Renal cortical epithelial cell (primary cell): ENCODE measurements around the gene GOLGA8T. TPM values are rescaled to one million over a fixed set of nuclear protein-coding genes. Genes with fewer than 3 reads are reported as not detected.
"Not testable (repeated sequence)": the region's sequence is repeated elsewhere in the genome, so short reads cannot be mapped to it uniquely, and the experiment has no call there.

ENCODE experiments used
- DNase-seq: peaks from one replicate; pipeline ENCODE4 v3.0.0-alpha.2; 2011; ENCODE audit warnings: low read depth
- total RNA-seq: library from RNA; depleted of rRNA; stranded (reverse); fragments of >200 nt; gene quantifications from 2 replicates; pipeline ENCODE4 v1.2.3, GENCODE V29; 2014

The GOLGA8T gene
- 0.30 TPM in 1 of 2 replicates, not detected in the other for total RNA-seq

DNA sequence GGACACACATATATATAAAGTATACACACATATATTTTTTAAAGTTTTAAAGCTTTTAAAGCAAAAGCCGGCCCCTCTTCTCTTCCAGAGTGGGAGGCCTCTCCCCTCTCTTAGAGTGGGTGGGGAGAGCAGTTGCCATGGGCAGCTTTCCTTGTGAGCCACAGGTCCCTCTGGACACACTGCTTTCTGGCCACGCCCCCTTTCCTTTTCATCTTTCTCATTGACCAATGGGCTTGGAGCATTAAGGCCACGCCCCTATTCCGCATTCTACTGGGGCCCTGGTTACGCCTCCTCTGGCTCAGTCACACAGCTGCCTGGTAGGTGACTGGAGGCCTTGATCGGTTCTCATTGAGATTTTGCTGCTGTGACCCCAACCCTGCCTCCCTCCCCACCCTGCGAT is at the start of gene GOLGA8T:
GOLGA8T (plus strand) TSS at position 301 of the 400 bp plus-strand sequence; CDS start at position 399, 98 bp downstream.
- DNase-seq = not testable (repeated sequence)

DNA sequence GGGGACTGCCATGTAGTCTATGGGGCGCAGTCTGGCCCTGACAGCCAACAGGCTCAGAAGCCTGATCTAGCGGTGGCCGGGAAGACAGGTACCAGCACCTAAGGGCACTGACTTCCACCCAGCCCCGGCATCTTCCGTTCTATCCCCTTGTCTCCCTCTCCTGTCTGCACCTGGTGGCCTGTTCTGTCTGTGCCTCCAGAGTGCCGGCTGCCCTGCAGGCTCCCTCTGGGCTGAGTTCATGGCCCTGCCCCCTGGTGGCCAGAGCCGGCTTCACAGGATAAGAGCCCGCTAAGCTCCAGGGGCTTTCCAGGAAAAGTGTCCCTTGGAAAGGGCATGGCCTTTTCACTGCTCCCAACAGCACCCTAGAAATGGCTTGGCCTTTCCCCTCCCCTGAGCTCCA is 37.0 kb upstream of the GOLGA8T start:
- DNase-seq = not testable (repeated sequence)

- not testable (repeated sequence) for DNase-seq
Measured at GRCh38 chr15:30102890-30103289, 32.0 kb upstream of the GOLGA8T start.

GRCh38 chr15:30103941-30104507 is 30.8 kb upstream of the GOLGA8T start:
- not testable (repeated sequence) for DNase-seq

- DNase-seq = not testable (repeated sequence)
Measured at GRCh38 chr15:30110591-30110990, 24.3 kb upstream of the GOLGA8T start.

DNA sequence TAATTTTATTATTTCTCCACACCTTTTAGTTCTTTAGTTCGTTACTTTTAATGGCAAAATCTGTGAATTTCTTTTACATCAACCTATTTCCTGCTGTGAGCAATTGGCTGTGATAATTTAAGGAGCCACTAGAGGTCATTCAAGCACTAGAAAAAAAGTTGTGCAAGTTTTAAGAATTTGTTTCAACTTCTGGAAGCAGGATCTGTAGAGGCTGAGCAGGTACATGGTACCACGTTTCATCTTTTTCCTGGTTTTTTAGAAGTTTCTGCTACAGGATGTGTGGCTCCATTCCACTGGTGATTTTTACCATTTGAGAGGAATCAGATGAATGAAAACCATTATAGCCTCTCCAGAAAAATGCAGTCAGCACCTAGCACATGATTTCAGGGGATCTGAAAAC is 4.8 kb upstream of the GOLGA8T start:
- DNase-seq = peak; percentile 10

- not testable (repeated sequence) for DNase-seq
Measured at GRCh38 chr15:30143246-30143645, 8.4 kb downstream of the GOLGA8T start.

DNA sequence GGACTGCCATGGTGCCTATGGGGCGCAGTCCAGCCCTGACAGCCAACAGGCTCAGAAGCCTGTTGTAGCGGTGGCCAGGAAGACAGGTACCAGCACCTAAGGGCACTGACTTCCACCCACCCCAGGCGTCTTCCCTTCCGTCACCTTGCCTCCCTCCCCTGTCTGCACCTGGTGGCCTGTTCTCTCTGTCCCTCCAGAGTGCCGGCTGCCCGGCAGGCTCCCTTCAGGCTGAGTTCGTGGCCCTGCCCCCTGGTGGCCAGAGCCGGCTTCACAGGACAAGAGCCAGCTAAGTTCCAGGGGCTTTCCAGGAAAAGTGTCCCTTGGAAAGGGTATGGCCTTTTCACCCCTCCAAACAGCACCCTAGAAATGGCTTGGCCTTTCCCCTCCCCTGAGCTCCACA is 15.0 kb downstream of the GOLGA8T start:
- DNase-seq = not testable (repeated sequence)

DNA sequence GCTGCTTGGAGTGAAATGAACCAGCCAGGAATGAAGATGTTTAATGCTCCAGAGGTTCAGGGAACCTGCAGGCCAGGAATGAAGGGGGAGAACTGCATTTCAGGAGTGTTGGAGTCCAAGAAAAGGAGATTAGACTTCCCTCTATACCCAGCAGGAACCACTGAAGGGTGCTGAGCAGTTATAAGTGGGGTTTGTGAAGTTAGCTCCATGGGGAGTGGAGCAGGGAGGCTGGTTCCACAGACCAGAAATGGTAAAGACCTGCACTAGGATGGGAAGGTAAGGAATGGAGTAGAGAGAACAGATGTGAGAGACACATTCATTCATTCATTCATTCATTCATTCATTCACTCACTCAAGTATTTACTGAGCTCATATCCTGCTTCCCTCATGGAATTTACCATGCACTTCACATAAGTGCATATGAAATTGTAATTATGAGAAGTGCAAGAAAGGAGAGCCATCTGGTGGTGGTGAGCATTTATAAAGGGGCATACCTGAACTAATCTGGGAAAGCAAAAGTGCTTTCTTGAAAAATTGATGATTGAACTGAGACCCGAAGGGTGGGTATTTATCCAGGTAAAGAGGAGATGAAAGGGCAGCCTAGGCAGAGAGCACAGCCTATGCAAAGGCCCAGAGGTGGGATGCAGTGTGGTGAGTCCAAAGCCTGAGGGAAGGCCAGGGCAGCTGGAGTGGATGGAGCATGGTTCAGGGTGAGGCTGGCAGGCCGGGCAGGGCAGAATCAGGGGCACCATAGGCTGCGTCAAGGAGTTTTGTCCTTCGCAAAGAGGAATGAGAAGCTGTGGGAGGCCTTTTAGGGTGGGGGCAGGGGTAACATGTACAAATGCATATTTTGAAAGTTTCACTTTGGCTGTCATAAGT is 27.9 kb downstream of the GOLGA8T start:
- not testable (repeated sequence) for DNase-seq

DNA sequence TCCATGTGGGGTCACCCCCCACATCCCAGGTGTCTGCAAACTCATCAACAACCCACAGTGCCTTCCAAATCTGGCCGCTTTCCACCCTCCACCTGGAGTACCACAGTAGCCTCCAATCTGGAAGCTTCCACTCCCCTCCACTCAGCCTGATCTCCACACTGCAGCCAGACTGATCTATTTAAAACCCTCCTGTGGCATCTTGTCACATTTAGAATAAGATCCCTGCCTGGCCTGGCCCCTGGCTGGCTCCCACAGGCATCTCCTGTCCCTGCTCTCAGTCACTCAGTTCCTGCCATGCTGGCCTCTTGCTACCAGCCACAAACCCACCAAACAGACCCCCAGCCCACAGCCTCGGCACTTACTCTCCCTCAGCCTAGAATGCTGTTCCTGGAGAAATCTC is 28.9 kb downstream of the GOLGA8T start:
- not testable (repeated sequence) for DNase-seq

GRCh38 chr15:30164257-30164656 is 29.4 kb downstream of the GOLGA8T start:
- not testable (repeated sequence) for DNase-seq

- not testable (repeated sequence) for DNase-seq
Measured at GRCh38 chr15:30167403-30167802, 32.6 kb downstream of the GOLGA8T start.

DNA sequence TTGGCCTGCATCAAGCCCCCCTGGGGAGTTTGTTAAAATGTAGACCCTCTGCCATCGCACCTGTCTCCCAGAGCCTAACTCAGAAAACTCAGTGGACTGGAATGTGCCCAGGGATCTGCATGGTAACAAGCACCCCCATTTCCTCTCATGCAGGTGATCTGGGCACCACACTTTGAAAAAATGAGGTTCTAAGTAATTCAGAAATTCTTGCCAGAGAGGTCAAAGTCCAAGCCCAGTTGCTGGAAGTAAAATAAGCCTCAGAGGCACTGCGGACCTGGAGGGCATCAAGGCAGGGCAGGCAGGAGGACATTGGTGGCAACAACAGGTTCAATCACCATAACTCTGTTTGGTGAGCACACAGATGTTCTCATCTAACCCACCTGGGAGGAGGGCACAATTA is 33.0 kb downstream of the GOLGA8T start:
- DNase-seq = not testable (repeated sequence)

DNA sequence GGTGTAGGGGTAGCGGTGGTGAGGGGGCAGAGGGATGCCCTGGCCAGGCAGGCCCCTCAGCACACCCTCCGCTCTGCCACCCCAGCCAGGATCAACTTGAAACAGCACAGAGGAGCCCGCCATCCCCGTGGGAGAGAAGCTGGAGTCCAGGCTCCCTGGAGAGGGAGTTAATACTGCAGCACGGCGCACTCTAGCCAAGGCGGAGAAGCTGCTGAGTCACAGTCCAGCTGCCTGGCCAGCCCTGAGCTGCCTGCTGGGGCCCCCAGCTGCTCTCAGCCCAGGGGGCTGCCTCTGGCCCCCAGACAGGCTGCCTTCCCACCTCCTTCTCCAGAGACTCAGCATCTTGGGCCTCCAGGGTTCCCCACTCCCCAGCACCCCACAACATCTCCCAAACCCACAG is 36.6 kb downstream of the GOLGA8T start:
- DNase-seq = not testable (repeated sequence)

DNA sequence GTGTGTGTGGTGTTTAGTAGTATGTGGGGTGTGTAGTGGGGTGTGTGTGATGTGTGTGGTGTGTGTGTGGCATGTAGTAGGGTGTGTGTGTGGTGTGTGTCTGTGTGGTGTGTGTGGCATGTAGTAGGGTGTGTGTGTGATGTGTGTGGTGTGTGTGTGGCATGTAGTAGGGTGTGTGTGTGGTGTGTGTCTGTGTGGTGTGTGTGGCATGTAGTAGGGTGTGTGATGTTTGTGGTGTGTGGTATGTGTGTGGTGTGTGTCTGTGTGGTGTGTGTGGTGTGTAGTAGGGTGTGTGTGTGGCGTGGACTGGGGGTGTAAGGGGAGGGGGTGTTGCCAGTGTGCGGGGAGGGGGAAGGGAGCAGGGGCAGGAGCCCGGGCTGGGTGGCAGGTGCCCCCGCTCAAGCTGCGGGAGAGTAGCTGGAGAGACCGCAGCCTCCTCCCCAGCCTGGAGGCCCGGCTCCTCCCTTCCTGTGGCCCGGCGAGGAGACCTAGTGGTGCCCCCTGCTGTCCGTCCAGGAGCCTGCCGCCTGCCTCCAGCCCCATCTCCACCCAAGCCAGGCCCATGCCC is 38.3 kb downstream of the GOLGA8T start:
- DNase-seq = peak; percentile 0

DNA sequence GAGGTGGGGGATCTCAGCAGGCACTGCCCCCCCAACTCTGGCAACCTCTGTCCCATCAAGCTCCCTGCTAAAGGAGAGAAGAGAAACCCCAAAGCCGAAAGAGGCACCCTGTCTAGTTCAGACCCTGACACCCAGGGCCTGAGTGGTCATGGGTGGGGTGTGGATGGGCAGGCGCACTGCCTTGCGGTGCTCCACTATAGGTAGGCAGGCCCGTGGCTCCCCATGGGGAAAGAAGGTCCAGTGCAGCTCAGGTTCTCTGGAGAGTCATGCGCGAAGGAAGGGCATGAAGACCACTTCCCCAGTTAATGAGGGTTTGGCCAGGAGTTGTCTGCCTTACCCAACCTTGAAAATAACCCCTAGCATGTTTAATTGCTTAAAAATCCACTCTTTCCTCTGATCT is 40.4 kb downstream of the GOLGA8T start:
- DNase-seq = not testable (repeated sequence)

DNA sequence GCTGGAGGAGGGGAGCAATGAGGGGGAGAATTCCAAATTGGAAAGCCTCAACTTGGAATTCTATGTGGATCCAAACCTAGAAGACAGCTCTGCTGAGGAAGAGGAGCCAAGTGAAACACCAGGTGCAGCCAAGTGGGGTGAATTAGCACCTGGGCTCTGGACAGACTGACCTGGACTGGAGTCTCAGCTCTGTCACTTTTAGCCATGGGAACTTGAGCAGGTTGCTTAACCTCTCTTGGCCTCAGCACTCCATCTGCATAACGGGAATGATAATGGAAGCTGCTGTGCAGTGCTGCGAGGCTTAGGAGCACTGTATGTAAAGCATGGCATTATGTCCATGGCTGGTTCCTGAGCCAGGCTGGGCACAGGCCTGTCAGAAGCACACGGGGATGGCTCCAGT is 41.8 kb downstream of the GOLGA8T start:
- DNase-seq = not testable (repeated sequence)

GRCh38 chr15:30179814-30180213 is 45.0 kb downstream of the GOLGA8T start:
- DNase-seq = not testable (repeated sequence)

DNA sequence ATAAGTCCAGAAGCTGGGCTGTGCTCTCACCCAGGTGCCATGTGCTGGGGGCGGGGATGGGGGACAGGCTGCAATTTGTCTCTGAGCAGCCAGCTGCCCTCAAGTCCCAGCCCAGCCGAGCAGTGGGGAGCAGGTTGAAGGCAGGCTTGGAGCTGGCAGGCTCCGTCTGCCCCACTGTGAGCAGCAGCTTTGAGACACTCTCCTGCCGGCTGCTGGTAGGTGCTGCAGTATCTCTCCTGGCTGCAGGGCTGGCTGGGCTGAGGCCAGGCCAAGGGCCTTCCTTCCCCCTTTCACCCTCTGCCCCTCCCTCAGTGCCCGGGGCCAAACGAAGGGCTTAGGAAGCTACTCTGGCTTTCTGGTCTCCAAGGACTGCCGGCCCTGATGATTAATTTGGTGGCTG is 50.6 kb downstream of the GOLGA8T start:
- not testable (repeated sequence) for DNase-seq

GRCh38 chr15:30187429-30187828 is 52.6 kb downstream of the GOLGA8T start:
- DNase-seq = not testable (repeated sequence)

DNA sequence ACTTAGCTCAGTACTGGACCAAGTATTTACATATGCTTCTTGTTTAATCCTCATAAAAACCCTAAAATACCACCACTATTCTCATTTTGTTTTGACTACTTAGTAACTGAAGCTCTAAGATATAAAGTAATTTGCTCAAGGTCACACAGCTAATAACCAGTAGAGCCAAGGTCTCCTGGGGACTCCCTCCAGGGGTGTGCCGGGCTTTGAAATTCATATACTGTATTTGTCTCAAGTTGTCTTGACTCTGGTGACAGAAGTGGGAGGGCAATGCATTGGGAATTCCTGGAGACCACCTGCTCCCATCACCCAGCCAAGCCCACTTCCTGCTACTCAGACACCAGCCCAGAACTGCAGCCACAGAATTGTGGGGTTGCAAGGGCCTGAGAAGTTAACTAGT is 54.9 kb downstream of the GOLGA8T start:
- not testable (repeated sequence) for DNase-seq

- DNase-seq = not testable (repeated sequence)
Measured at GRCh38 chr15:30191143-30191542, 56.3 kb downstream of the GOLGA8T start.

GRCh38 chr15:30191639-30192038 is 56.8 kb downstream of the GOLGA8T start:
- DNase-seq = not testable (repeated sequence)
